CD4-positive, alpha-beta T cell treated with Interleukin-15 for 1 hour (primary cell): ENCODE data around the gene SPACA6.
A peak's percentile ranks its signal among the peaks of the same experiment; 100 is the strongest.

ENCODE experiments used
- DNase-seq: peaks from one replicate; pipeline ENCODE4 v3.0.0-alpha.2; 2020

SPACA6 gene

DNA sequence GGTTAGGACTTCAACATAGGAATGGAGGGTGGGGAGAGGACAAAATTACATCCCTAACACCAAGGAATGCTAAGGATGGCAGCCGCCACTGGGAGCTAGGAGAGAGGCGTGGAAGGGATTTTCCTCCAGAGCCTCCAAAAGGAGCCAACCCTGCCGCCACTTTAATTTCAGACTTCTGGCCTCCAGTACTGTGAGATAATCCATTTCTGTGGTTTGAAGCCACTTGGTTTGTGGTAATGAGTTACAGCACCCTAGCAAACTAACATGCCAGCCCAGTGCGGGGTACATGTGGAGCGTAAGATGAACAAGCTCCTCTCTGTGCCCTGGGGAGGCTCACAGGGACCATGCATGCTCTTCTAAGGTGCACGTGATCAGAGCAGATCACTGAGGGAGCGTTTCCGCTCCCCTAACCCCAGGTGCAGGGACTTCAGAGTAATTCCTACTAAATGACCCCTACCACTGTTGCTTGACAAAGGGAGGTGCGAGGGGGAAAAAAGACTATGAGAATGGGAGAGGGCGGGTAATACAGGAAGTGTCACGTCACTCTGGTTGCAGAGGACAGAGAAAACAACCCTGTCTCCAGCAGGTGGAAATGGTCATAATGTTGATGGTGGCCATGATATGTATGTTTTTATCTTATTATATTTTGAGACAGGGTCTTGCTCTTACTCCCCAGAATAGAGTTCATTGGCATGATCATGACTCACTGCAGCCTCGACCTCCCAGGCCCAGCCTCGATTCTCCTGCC is 46.5 kb downstream of the SPACA6 start:
- DNase-seq, result no peak

DNA sequence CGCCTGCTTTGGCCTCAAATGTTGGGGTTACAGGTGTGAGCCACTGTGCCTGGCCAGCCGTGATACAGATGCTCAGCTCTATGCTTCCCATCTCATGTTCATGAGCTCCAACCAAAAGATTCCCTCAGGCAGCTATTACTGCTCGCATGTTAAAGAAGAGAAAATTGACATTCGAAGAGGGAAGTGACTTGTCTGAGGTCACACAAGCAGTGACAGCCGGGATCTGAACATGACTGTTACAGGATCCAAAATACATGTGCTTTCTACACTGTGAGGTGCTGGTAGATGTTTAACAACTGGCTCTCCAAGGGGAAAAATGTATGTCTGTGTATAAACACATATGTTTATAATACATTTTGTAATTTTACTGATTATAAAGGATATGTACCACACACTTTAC is 47.2 kb downstream of the SPACA6 start:
- DNase-seq, result no peak

DNA sequence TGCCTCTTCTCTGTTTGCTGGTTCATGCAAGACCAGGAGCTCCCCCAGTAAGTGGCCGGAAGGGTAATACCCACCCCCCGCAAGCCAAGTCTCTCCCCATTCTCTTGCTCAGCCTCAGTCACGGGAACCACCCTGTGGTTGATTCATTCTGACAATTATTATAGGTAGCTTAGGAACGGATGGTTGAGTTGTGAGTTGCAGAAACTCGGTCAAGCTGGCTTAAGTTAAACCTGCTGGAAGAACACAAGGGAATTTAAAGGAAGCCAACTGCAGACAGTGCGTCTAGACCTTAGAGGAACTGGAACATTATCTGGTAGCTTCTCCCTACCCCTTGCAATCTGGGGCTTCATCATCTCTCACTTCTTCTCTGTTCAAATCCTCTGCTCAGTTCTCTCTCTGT is 49.7 kb downstream of the SPACA6 start:
- no peak for DNase-seq

DNA sequence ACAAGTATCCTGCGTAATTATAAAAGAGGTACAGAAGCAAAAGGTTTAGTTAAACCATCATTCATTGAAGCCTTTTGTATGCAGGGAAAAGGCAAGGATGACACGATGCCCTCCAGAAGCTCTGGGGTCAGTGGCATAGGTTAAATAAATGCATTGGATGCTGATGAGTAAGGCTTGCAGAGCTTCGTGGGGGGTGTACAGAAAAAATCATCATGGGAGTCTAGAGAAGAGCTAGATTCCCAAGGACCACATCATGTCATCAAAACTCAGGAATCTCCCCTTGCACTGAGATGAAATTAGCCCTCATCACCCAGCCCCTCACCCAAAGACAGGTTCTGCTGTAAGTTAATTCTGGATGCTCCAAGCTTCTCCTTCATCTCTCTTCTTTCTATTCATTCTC is 50.3 kb downstream of the SPACA6 start:
- DNase-seq, result no peak

DNA sequence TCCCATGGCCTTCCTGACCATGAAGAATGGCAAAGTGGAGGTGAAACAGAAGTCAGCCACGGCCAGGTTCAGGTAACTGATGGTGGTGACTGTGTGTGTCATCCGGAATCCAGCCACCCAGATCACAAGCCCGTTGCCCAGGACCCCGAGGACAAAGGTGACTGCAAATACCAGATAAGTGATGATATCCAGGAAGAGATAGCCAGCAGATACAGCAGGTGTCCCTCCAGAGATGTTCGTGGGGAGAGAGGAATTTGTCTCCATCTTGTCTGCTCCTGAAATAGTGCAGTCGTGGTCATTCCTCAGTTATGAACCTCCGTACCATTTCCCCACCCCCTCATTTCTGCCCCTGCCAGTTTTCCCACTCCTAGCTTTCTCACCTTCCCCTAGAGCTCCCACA is 53.6 kb downstream of the SPACA6 start:
- no peak for DNase-seq

DNA sequence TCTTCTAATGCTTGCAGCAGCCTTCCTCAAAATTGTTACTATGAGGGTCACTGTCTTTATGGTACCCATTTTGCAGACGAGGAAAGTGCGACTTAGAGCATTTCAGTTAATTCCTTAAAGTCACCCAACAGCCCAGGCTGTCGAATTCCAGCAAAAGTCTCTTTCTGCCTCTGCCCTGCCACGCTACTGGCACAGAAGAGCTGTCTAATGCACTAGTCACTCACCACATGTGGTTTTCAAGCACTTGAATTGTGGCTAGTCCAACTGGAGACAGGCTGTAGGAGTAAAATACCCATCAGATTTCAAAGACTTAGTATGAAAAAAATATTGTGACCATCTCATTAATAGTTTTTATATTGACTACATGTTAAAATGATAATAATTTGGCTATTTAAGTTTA is 56.8 kb downstream of the SPACA6 start:
- no peak for DNase-seq

DNA sequence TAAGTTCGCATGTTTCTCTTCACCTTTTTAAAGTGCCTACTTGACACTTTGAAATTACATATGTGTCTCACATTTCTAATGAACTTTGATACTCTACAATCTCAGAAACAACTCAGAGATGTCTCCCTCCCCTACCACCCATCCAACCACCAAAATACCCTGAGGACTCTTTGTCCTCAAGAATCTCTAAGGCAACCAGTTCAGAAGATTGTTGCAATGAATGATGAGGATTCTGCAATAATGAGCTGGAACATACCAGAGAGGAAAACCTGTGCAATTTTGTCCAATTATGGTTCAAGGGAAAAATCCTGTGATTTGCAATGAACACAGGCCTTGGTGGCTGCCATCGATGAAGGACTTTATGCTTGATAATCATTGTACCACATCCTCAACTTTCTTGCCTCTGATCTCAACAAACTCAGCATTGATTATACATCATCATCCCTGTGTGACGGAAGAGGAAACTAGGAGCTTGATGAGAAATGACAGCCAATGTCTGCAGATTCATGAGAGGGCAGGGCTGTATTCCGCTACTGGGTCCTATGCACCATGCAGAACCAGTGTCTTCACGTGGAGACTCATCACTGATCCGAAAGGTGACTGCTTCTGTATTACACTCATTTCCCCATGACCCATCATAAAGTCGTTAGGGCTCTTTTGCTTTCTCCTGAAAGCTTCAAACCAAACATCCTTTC is 57.4 kb downstream of the SPACA6 start:
- peak; percentile 36 for DNase-seq

DNA sequence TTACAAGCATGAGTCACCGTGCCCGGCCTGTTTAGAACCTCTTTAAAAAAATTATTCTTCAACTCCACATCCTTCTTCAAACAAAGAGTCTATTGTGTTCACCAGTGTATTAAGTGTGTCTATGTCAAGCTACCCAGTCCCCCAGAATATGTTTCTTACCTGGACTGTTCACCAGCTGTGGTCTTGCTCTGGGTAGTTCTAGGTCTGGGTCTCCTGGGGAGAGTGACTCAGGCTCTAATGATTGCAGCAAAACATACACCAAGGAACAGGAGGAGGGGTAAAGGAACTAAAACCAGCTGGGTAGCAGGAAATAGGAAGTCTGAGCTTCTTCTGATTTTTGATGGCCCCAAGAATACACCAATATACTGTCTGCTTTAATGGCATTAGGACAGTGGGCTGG is 58.5 kb downstream of the SPACA6 start, which contains the start of gene FPR1:
Gene FPR1, minus strand, starts transcription at position 224 of the 400 bp plus-strand sequence. CDS start 4,884 bp downstream, outside the sequence.
- peak; percentile 55 for DNase-seq

DNA sequence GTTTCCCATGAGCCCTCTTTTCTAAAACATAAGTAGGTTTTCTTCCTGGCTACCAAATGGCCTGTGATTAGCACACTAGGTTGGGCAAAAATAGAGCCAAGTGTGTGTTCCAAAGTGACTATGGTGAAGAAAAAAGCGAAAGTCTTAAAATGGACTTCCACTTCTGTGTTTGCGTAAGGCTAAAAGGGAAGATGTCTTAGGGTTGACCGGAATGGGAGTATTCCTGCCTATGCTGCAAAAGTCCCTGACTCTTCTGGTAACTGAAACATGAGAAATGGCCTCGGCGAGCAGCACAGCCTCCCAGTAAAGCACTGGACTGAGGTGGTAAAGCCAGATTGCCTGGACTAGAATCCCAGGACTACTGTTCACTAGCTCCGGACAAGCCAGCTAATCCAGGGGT is 61.0 kb downstream of the SPACA6 start:
- no peak for DNase-seq

DNA sequence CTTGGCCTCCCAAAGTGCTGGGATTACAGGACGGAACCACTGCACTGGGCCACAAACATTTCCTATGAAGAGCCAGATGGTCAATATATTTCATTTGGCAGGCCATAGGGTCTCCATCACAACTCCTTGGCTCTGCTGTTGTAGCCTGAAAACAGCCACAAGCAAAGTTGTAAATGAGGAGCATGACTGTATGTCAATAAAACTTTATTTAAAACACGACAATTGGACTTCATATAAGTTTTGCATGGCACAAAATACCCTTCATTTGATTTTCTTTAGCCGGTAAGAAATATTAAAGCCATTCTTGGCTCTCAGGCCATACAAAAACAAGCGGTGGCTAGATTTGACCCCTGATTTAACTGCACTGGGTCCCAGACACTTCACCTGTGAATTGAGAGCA is 61.6 kb downstream of the SPACA6 start:
- no peak for DNase-seq
